DOHH2 (cell line): ENCODE results near the gene BHLHE23.
A peak's percentile ranks its signal among the peaks of the same experiment; 100 is the strongest.

Experiments
- CTCF ChIP-seq: fragments of 200-600 bp; sonication (generic); IDR thresholded peaks from one replicate; pipeline ENCODE4 v1.5.1; 2014; ENCODE audit warnings: antibody characterized with exemption, mild to moderate bottlenecking, low read depth, low read length; ENCODE audit not compliant: poor library complexity, severe bottlenecking
- EZH2phosphoT487 ChIP-seq: fragments of 200-600 bp; sonication (generic); IDR thresholded peaks from 2 replicates; pipeline ENCODE4 v1.6.1; 2017; ENCODE audit warnings: borderline replicate concordance, mild to moderate bottlenecking, antibody characterized with exemption, low read length, moderate library complexity, mixed read lengths

DNA sequence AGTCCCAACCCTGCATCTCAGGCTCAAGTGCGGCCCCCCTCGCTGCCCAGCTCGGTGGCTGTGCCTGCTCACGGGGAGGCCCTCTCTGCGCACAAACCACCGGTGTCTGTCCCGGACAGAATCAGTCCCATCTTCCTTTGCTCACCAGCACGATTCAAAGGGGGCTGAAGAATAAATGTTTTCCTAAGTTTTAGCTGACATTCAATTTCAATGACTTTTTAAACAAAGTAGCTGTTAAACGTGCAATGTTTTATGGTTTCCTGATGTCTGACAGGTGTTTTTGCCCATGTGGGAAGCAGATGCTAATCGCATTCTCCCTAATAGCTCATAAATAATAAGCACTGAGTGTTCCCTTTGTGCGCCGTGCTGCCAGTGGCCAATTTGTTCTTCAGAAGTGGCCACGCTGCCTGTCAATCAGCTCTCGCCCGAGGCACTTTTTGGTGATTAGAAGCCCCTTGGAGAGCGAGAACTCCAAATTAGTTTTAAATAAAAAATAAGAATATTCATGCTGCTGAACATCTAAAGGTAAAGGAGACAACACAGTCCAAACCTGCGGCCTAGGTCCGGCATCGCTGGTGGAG lies 26.3 kb downstream of the BHLHE23 start:
- TF ChIP-seq CTCF (no peak), EZH2phosphoT487 (peak; percentile 38; the same call in 1 of the 2 replicates)
